GM18907 (cell line): ENCODE data around the gene DLG2.
A peak's percentile ranks its signal among the peaks of the same experiment; 100 is the strongest.

ENCODE experiments used
- ATAC-seq: cut with Tn5 transposase; IDR thresholded peaks from one replicate; pipeline ENCODE4 v1.9.1; 2021; ENCODE audit warnings: mild to moderate bottlenecking, moderate library complexity; ENCODE audit not compliant: unreplicated experiment

The DLG2 gene

DNA sequence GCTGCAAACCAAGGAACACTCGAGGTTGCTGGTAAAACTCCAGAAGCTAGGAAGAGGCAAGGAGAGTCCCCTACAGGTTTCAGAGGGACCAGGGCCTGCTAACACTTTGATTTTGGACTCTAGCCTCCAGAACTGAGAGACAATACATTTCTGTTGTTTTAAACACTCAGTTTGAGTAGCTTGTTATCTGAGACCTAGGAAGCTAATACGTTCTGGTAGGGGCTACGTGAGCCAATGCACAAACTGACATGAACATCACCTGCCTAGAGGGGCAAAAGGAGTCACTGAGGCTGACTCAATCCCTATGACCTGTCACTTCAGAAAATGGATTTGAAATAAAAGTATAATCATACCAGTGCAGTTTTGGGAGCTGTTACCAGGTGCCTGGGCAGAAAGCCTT, 1775.1 kb downstream of the DLG2 start:
- no peak for ATAC-seq

DNA sequence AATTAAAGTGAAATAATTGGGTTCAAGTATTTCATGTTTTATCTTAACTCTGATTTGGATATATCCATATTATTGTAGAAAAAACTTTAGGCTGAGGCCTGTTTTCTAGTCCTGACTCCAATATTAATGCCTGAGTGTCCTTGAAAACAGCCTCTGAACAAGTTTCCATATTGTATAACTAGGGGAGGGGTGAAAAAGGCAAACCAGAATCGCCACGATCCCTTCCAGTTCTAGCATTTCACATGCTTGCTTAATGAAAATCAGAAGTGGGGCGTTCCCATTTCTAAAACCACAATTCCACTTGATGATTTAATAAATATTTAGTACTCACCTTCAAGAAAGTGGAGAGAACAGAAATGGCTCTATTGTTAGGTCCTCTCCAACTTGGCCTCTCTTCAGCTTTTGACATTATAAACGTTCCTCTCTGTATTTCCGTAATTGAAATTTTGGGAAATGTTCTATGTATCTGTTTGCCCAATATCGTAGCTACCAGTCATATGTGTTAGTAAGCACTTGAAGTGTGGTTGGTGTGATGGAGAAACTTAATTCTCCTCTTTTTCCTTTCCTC, 1779.6 kb downstream of the DLG2 start:
- ATAC-seq: no peak

DNA sequence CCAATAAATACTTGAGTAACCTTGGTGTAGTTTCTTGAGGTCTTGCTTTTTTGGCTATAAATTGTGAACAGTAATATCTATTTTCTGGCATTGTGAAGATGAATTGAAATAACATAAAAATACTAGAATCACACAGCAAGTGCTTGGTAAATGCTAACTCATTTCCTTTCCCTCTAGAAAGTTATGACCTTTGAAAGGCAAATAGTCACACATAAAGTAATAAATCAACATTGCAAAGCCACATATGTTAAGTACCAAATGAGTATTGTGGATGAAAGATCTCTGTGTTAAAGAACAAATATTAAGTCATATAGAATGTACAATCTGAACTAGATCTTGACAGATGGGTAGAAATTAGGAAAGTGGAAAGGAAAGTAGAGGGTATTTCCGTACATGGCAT, 1781.3 kb downstream of the DLG2 start:
- no peak for ATAC-seq

DNA sequence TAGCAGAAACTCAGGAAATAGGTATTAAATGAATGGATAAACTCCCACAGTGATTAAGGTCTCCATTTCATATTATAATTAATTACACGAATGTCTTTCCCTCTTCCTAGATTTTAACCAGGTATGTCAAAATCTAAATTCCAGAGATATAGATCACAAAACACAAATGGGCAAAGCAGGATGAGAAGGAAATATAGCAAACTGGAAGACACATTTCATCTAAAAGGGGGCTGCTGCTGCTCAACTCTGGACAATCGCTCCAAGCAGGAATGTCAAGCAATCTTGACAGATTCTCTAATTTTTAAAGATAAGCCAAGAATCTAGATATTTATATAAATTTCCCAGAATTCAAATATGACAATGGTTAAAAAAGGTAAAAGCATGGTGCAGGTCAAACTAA, 1786.8 kb downstream of the DLG2 start:
- no peak for ATAC-seq

DNA sequence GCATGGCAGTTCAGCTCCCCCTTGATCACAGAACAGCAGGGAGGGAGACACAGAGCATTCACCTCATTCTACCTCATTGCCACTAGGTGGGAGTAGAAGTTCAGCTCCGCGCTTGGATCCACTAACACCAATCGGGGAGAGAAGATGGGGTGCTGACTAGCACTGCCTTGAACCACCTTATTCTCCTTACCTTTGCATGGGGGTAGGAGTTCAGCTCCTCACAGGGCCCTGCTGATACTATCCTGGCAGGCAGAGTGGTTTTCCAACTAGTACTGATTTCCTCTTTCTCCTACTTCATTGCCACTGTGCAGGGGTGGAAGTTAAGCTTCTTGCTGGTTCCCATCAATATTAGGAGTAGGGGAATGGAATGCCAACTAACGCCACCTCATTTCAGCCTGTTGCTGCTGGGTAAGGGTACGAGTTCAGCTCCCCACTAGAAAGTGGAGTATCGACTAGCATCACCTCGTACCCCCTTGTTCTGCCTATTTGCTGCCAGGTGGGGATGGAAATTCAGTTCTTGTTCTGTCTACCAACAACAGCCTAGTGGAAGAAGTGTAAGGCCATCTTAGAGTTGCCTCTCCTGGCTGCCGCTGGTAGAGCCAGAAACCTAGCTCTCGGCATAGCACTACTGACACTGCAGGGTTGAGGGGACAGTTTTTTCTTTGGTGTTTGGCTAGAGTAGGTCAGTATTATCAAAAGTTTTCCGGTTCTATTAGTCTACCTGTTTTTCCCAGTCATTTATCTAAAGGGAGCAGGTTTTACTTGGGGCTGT, 1790.1 kb downstream of the DLG2 start:
- ATAC-seq: peak; percentile 88

DNA sequence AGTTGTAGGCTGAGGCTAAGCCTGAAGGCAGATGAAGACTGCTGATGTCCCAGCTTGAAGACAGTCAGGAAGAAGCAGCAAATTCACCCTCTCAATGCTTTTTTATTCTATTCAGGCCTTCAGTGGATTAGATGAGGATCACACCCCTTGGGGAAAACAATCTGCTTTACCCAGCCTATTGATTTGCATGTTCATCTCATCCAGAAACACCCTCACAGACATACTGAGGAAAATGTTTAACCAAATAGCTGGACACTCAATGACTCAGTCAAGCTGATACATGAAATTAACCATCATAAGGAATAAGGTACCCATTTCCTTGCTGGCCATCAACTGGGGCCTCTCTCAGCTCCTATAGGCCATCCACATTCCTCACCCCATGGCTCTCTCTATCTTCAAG, 1791.1 kb downstream of the DLG2 start:
- no peak for ATAC-seq

DNA sequence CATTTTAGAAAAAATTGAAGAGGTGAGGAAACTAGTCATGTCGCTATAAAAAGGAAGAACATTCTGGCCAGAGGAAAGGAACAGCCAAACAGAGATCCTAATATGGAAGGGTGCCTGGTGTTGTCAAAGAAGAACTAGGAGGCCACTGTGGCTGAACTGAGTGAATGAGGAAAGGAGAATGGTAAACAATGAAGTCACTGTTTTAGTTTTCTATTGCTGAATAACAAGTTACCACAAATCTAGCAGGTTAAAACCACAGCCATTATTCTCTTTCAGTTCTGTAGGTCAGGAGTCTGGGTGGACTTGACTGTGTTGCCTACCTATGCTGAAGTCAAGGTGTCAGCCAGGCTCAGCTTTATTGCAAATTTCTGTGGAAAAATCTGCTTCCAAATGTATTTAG, 1791.7 kb downstream of the DLG2 start:
- peak; percentile 94 for ATAC-seq

DNA sequence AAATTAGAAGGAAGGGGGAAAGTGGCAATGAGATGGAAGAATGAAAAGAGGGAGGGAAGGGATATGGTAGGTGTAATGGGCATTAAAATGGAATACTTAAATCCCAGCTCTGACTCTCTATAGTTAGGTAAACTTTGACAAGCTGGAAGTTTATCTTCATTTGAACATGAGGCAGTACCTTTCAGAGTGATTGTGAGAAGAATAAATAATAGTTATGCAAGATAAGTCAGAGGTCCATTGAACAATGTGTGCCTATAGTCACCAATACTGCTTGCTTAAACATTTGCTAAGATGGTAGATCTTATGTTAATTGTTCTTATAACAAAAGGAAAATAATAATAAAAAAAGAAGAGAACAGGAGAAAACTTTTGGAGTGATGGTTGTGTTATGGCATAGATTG, 1795.2 kb downstream of the DLG2 start:
- no peak for ATAC-seq

DNA sequence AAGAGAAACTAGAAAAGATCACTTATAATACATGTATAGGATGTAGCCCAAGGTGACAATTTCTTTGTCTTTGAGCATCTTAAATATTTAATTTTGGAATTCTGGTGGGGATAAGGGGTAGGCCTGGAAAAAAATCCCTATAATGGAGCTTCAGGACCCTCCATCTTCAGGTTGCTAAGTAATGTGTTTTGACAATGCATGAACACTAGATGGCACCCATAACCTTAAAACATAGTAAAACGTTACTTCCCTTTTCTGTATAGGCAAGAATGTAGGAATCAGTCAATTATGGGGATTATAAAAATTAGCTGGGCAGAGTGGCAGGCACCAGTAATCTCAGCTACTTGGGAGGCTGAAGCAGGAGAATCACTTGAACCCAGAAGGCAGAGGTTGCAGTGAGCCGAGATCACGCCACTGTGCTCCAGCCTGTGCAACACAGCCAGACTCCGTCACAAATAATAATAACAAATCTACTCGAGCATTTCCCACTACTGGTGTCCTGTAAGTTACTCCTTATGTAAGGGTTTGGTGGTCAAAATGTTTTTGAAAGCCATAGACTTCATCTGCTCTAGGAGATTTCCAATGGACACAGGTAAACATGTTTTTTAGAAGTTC, 1799.1 kb downstream of the DLG2 start:
- peak; percentile 86 for ATAC-seq

DNA sequence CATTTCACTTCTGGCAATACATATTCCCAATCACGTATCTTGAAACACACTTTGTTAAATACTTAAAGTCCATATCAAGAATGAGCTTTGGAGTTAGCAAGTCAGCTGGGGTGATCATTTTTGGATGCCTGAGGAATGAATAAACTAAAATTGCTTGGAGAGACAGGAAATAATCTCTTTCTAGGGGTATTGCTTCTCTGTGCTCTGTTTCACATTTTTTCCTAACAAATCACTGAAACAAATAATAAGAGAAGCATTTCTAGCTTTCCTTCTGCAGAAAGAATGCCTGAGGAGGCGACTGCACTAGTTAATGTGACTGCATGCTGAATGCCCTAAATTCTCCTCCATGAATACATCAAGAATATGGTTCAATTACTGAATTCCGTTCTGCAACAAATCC, 1799.6 kb downstream of the DLG2 start:
- no peak for ATAC-seq

DNA sequence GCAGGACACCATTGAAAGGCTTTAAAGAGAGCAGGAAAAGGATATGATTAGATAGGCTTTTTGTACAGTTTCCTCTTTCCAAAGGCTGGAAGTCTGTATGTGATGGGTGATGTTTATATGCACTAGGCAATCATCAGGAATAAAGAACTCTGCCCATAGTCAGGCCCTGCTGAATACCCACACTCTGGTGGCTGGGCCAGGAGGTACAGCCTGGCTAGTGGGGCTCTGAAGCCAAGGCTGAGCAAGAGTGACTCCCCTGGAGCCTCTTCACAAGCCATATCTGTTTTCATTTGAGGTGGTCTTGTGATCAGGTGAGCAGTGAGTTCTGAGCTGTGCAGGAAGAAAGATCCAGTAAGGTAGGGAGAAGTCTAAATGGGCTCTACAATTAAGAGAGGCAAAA, 1801.1 kb downstream of the DLG2 start:
- no peak for ATAC-seq

DNA sequence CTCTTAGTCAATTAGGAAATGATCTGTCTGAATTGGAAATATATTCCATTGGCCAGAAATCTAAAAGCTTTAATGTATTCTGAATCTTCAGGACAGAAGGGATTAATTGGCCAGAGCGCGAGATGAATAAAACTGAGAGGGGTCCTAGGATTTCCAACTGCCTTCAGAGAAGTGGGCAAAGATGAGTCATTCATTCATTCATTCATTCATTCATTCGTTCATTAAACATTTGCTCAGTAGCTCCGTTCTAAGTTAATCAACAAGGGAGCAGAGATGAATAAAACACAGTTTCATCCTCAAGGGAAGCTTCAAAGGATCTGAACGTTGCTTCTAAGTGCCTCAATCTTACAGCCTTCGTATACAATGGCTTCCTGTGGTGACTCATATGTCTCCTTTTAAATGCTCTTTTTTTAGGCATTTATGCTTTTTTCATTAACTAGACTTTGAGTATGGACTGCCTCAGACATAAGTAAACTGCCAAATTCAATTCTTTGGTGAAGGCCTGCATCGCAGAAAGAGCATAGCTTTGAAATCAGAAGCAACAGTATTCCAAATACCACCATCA, 1803.6 kb downstream of the DLG2 start:
- no peak for ATAC-seq

DNA sequence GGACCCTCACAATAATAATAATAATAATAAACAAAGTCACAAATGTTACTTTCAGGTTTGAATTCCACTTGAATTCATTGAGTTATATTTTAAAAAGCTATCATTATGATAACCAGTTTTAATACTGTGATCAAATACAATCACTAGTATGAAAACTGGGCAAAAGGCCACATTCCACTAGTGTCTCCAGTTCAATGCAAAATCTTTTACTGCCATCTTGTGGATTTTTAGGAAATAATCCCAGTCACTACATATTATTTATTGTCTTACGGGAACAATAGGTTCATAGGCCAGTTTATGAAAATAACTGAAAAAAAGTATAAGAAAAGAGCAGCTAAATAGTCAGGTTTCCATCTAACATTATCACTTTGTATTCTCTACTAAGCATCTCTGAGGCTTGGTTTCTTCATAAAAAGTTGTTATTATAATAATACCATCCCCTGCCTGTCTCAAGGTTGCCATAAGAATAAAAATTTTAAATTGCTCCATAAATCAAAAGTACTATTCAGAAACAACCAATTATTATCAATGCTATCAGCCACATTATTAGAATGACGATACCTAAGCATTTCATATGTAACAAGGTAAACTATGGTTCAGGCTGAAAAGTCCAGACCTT, 1807.1 kb downstream of the DLG2 start:
- ATAC-seq: no peak

DNA sequence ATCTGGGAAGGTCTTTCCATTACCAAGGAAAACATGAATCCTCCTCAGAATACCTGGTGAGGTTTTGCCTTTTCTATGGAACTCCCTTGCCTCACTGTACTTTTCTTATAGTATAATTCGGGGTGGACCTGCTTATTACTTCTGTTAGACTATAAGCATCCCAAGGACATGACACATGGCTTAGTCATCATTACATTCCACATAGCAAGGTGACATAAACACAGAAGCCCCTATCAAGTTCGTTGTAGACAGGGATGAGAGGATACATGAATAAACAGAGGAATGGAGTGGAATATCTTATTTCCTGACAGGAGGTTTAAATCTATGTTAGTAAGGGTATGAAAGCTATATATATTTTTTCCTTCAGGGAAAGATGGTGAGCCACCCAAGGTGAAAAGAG, 1808.8 kb downstream of the DLG2 start:
- no peak for ATAC-seq

DNA sequence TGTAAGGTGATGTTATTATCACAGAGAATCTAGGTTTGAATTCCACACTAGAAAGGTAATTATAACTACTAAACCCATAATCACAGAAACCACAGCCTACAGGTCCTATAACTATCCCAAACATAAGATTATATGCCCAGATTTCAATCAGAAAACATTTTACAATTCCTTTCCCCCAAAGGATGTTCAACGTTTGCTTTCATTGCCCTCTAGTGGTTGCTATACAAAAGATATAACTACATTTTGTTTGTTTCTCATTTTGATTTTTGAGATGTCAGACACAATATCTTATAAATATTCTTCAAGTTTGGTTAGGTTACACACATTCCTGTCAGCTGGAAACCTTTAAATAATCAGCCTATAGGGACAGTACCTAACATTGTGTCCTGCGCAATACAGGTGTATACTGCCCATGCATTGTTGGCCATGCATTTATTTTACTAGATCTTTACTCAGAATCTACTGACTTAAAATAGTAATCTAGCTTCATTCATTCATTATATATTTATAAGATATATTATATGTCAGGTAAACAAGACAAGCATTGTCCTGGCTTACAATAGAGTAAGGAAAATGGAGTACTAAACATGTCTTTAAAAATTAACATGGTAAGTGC, 1810.5 kb downstream of the DLG2 start:
- no peak for ATAC-seq

DNA sequence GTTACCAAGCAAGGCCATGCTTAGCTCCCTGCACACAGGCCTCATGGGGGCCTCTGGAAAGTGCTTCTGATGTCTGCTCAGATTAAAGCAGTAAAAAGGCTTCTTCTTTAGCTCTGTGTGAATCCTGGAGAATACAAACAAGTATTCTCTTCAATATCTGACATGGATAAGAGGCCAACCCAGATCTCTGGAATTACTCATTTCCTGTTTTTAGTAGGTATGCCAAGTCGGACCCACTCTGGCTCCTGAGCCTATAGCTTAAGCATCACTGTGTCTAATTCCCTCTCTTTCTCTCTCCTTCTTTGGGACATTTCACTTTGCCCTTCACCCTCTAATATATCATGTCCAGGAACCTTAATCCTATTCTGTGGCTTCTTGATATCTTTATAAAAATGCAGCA, 1811.4 kb downstream of the DLG2 start:
- no peak for ATAC-seq

DNA sequence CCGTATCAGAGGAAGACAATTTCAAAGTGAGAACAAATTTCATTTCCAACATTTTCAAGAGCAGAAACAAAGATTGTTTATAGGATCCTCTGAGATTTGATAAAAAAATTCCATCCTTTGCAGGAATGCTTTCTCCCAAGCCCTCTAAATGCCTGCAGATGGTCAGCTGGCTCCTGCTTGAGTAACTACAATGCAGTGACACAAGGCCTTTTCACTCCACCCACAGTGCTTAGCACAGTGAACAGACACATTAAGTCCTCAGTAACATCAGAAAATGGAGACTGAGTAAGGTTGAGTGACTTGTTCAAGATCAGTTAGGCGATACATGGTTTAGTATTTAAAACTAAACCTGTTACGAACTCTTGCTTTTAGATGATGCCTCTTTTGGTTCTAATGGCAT, 1813.8 kb downstream of the DLG2 start:
- no peak for ATAC-seq

DNA sequence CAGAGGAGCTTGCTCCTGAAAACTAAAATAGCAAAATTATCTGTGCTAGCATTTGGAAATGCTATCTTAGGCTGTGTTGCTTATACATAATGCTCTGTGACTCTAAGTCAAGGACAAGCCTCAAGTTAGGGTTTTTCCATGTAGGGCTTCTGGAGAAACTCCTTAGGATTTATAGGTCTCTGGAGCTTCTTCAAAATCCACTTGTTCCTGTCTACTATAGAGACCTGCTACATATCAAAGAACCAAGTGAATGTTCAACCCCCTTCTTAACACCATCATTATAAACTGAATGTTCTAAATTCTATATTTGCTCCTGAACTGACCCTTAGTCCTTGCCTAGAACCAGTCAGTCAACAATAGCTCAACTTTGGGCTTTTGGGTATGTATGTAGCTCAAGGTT, 1817.9 kb downstream of the DLG2 start:
- no peak for ATAC-seq

DNA sequence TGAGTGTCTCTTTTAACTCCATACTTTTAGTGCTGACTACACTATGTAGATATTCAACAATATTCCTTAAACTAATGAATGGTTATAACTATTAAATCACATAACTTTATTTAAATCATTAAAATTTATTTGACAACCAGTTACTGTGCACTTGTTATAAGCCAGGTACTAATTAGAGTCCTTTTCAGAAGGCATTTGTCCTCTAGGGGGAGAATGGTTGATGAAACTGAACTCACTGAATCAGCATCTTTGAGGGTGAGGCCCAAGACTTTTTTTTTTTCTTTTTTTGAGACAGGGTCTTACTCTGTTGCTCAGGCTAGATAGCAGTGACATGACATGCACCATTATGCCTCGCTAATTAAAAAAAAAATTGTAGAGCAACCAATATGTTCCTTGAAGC, 1825.3 kb downstream of the DLG2 start:
- no peak for ATAC-seq

DNA sequence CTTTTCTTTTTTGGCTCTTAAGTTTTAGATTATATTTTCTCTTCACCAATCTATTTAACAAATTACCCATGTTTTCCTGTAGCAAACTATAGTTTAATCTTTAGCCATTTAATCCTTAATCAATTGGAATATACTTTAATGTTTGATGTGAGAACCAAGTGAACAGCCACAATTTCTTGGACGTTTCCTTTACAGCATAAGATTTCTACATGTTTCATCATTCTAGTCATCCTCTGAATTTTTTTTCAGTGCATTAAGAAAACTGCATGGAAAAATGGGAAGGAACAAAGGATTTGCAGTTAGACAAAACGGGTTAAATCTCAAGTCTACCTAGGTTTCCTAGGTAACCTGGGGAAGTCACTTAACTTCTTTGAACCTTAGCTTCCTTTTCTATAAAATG, 1833.8 kb downstream of the DLG2 start:
- ATAC-seq: no peak

DNA sequence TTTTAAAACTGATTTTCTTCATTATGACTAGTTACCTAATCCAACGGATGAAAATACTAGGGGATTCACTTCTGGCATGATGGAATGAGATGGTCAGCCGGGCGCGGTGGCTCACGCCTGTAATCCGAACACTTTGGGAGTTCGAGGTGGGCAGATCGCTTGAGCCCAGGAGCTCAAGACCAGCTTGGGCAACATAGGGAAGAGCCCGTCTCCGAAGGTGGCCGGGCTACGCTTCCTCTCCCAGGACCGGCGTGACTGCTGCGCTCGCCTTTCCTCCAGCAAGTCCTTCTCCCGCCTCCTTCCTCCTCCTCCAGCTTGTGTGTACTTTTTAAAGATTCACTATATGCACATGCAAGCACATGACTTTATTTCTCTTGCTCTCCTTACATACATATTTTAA, 1835.6 kb downstream of the DLG2 start:
- no peak for ATAC-seq
